Measurements from ENCODE around the gene GFY.

GRCh38 chr19:49420227-49420626 lies 5.0 kb upstream of the GFY start:
- TF ChIP-seq CTCF (IDR thresholded peaks at IDR 0.05) (no peak), POLR2A (IDR thresholded peaks at IDR 0.05) (no peak)

Measured in right lobe of liver (tissue), 4 donors.